DND-41 (cell line): ENCODE results near the gene OGT.

ENCODE experiments used
- ATAC-seq: fragments of 200-7000 bp; cut with Tn5 transposase; 3 replicates; pipeline ENCODE4 v1.9.1; 2021; ENCODE audit warnings: low read depth; ENCODE audit not compliant: insufficient read depth
- DNase-seq: peaks from one replicate; pipeline ENCODE4 v3.0.0-alpha.2; 2020
- H2AFZ ChIP-seq: 2 replicates; pipeline ENCODE4 v1.6.0; 2012; ENCODE audit warnings: low read depth, low read length
- H3K27ac ChIP-seq: 2 replicates; pipeline ENCODE4 v1.5.1; 2012; ENCODE audit warnings: low read length, inconsistent platforms
- H3K27me3 ChIP-seq: fragments of 200-600 bp; sonication (generic); 2 replicates; pipeline ENCODE4 v1.6.0; 2012; ENCODE audit warnings: low read length, mild to moderate bottlenecking, inconsistent platforms; ENCODE audit not compliant: insufficient read depth, poor library complexity
- H3K36me3 ChIP-seq: 2 replicates; pipeline ENCODE4 v1.5.1; 2012; ENCODE audit warnings: low read length, inconsistent platforms; ENCODE audit not compliant: insufficient read depth
- H3K4me1 ChIP-seq: 2 replicates; pipeline ENCODE4 v1.5.1; 2012; ENCODE audit warnings: mild to moderate bottlenecking, low read length; ENCODE audit not compliant: insufficient read depth
- H3K4me2 ChIP-seq: 2 replicates; pipeline ENCODE4 v1.6.0; 2012; ENCODE audit warnings: mild to moderate bottlenecking, moderate library complexity, low read length, inconsistent platforms; ENCODE audit not compliant: insufficient read depth
- H3K4me3 ChIP-seq, 2 experiments: fragments of 200-600 bp in 1 of 2; shearing (Covaris generic) in 1 of 2; 2 replicates each; pipeline ENCODE4 v1.5.1; 2012 to 2016; ENCODE audit warnings: inconsistent platforms in 2 of 2, low read length in 2 of 2, mild to moderate bottlenecking in 2 of 2, low read depth in 1 of 2, moderate library complexity in 1 of 2
- H3K79me2 ChIP-seq: 2 replicates; pipeline ENCODE4 v1.6.0; 2012; ENCODE audit warnings: low read length, inconsistent platforms; ENCODE audit not compliant: insufficient read depth
- H3K9ac ChIP-seq: 2 replicates; pipeline ENCODE4 v1.6.0; 2012; ENCODE audit warnings: low read depth, mild to moderate bottlenecking, inconsistent platforms, low read length, moderate library complexity
- H3K9me3 ChIP-seq: 2 replicates; pipeline ENCODE4 v1.5.1; 2012; ENCODE audit warnings: low read length, moderate library complexity, mild to moderate bottlenecking, inconsistent platforms; ENCODE audit not compliant: insufficient read depth, severe bottlenecking
- H4K20me1 ChIP-seq: 2 replicates; pipeline ENCODE4 v1.6.0; 2012; ENCODE audit warnings: low read length; ENCODE audit not compliant: insufficient read depth
- CTCF ChIP-seq: IDR thresholded peaks from 2 replicates; pipeline ENCODE4 v1.5.1; 2012; ENCODE audit warnings: borderline replicate concordance, low read length, moderate library complexity, mild to moderate bottlenecking; ENCODE audit not compliant: poor library complexity, severe bottlenecking; ENCODE audit errors: extremely low read depth
- EZH2 ChIP-seq: IDR thresholded peaks from 3 replicates; pipeline ENCODE4 v1.6.1; 2012; ENCODE audit warnings: borderline replicate concordance, low read depth, mild to moderate bottlenecking, moderate library complexity, low read length, inconsistent platforms; ENCODE audit not compliant: severe bottlenecking

OGT gene

GRCh38 chrX:71599965-71600364, 67.1 kb downstream of the OGT start:
- no peak overlapping the region for H3K27ac ChIP-seq
- no peak overlapping the region for H3K4me3 ChIP-seq
- H3K79me2 ChIP-seq, result no peaks in the 10 kb centered on the region
- H4K20me1 ChIP-seq, result no peaks in the 10 kb centered on the region
- peaks cover 38% of the 10 kb centered on the region for H3K36me3 ChIP-seq
- no peak for DNase-seq
- no peak overlapping the region for H3K4me2 ChIP-seq
- H3K9ac ChIP-seq, result no peak overlapping the region
- no peak overlapping the region for H2AFZ ChIP-seq
- H3K9me3 ChIP-seq, result no peaks in the 10 kb centered on the region
- no peaks in the 10 kb centered on the region for H3K4me1 ChIP-seq
- no peak for ATAC-seq
- H3K27me3 ChIP-seq, result no peaks in the 10 kb centered on the region
- TF ChIP-seq CTCF (no peak), EZH2 (no peak)

- Histone ChIP-seq H3K9me3 (no peaks in the 10 kb centered on the region), H2AFZ (no peak overlapping the region), H3K4me1 (peaks cover 8% of the 10 kb centered on the region), H3K4me3 (no peak overlapping the region), H4K20me1 (no peaks in the 10 kb centered on the region), H3K27me3 (no peaks in the 10 kb centered on the region), H3K4me2 (no peak overlapping the region), H3K9ac (no peak overlapping the region), H3K79me2 (no peaks in the 10 kb centered on the region), H3K36me3 (peaks cover 48% of the 10 kb centered on the region), H3K27ac (no peak overlapping the region)
- DNase-seq, result no peak
- ATAC-seq, result no peak
- TF ChIP-seq CTCF (no peak), EZH2 (no peak)
Observed at GRCh38 chrX:71603618-71604017, 70.7 kb downstream of the OGT start.

- no peak for ATAC-seq
- H3K27ac ChIP-seq, result no peak overlapping the region
Observed at GRCh38 chrX:71604141-71604540, 71.2 kb downstream of the OGT start.

More at GRCh38 chrX:71604141-71604540, 71.2 kb downstream of the OGT start:
- Histone ChIP-seq H3K79me2 (no peaks in the 10 kb centered on the region), H3K4me2 (no peak overlapping the region), H2AFZ (no peak overlapping the region), H3K9me3 (no peaks in the 10 kb centered on the region), H3K36me3 (peaks cover 49% of the 10 kb centered on the region), H3K27me3 (no peaks in the 10 kb centered on the region), H3K4me1 (peaks cover 8% of the 10 kb centered on the region), H3K4me3 (no peak overlapping the region), H3K9ac (no peak overlapping the region), H4K20me1 (no peaks in the 10 kb centered on the region)
- DNase-seq, result no peak
- no peak for TF ChIP-seq EZH2
- TF ChIP-seq CTCF, result no peak
